Peyer's patch (tissue), 4 donors: ENCODE measurements around the gene AGBL5.

Source experiments
- CTCF ChIP-seq, 6 experiments: fragments of 450-650 bp in 4 of 6; fragments of 200-600 bp in 2 of 6; sonication (generic) in 1 of 6; IDR thresholded peaks; one replicate each; pipeline ENCODE4 v1.5.1; 2017 to 2019; ENCODE audit warnings: antibody characterized with exemption in 6 of 6, mild to moderate bottlenecking in 3 of 6, moderate library complexity in 1 of 6
- POLR2A ChIP-seq, 2 donors: fragments of 450-650 bp; IDR thresholded peaks; one replicate each; pipeline ENCODE4 v1.5.1; 2017; ENCODE audit warnings: antibody characterized with exemption in 2 of 2, mild to moderate bottlenecking in 2 of 2, moderate library complexity in 2 of 2

GRCh38 chr2:27071990-27072830, 20.7 kb downstream of the AGBL5 start:
- TF ChIP-seq CTCF (IDR thresholded peaks at IDR 0.05): no peak
- no peak for TF ChIP-seq POLR2A (IDR thresholded peaks at IDR 0.05)
